Neural progenitor cell (in vitro differentiated cells): Measurements from ENCODE around the gene LSM10. TPM values are rescaled to one million over a fixed set of nuclear protein-coding genes. Genes with fewer than 3 reads are reported as not detected.

ENCODE experiments used
- DNase-seq: peaks from one replicate; pipeline ENCODE4 v3.0.0-alpha.2; 2016; ENCODE audit warnings: low spot score
- H2AFZ ChIP-seq: fragments of 200-600 bp; sonication (generic); replicated peaks from 2 replicates; pipeline ENCODE4 v1.6.1; 2016; ENCODE audit warnings: antibody characterized with exemption
- H3F3A ChIP-seq: fragments of 200-600 bp; sonication (generic); 2 replicates; pipeline ENCODE4 v1.6.1; 2016; ENCODE audit warnings: antibody characterized with exemption, low read depth
- H3K27ac ChIP-seq: fragments of 200-600 bp; sonication (generic); 2 replicates; pipeline ENCODE4 v1.5.1; 2016; ENCODE audit warnings: mild to moderate bottlenecking
- H3K27me3 ChIP-seq: fragments of 200-600 bp; sonication (generic); 2 replicates; pipeline ENCODE4 v1.6.1; 2016; ENCODE audit warnings: mild to moderate bottlenecking, moderate library complexity
- H3K36me3 ChIP-seq: fragments of 200-600 bp; sonication (generic); 2 replicates; pipeline ENCODE4 v1.5.1; 2016
- H3K4me1 ChIP-seq: fragments of 200-600 bp; sonication (generic); 2 replicates; pipeline ENCODE4 v1.6.1; 2016; ENCODE audit warnings: mixed run types
- H3K4me2 ChIP-seq: fragments of 200-600 bp; sonication (generic); 2 replicates; pipeline ENCODE4 v1.6.1; 2016
- H3K4me3 ChIP-seq: fragments of 200-600 bp; sonication (generic); 2 replicates; pipeline ENCODE4 v1.5.1; 2016
- H3K79me2 ChIP-seq: fragments of 200-600 bp; sonication (generic); 2 replicates; pipeline ENCODE4 v1.6.1; 2016; ENCODE audit warnings: low read depth
- H3K9ac ChIP-seq: fragments of 200-600 bp; sonication (generic); 2 replicates; pipeline ENCODE4 v1.6.1; 2016
- H3K9me3 ChIP-seq: fragments of 200-600 bp; sonication (generic); 2 replicates; pipeline ENCODE4 v1.5.1; 2016; ENCODE audit warnings: low read depth
- H4K20me1 ChIP-seq: fragments of 200-600 bp; sonication (generic); 2 replicates; pipeline ENCODE4 v1.6.1; 2016; ENCODE audit warnings: low read depth
- H3K27ac Mint-ChIP-seq: 3 replicates; pipeline ENCODE4 v1.8.0; 2021; ENCODE audit warnings: mixed read lengths
- H3K27me3 Mint-ChIP-seq: 2 replicates; pipeline ENCODE4 v1.8.0; 2022; ENCODE audit warnings: low read depth, mild to moderate bottlenecking, inconsistent platforms, moderate library complexity, mixed read lengths; ENCODE audit not compliant: insufficient read depth
- H3K36me3 Mint-ChIP-seq: 3 replicates; pipeline ENCODE4 v1.8.0; 2021; ENCODE audit warnings: mixed read lengths
- H3K4me1 Mint-ChIP-seq: 3 replicates; pipeline ENCODE4 v1.8.0; 2021; ENCODE audit warnings: mixed read lengths
- H3K4me3 Mint-ChIP-seq: 3 replicates; pipeline ENCODE4 v1.8.0; 2021; ENCODE audit warnings: mild to moderate bottlenecking, moderate library complexity, mixed read lengths
- H3K9me3 Mint-ChIP-seq: 3 replicates; pipeline ENCODE4 v1.8.0; 2020; ENCODE audit warnings: mixed read lengths
- EZH2 ChIP-seq: fragments of 200-600 bp; sonication (generic); IDR thresholded peaks from 2 replicates; pipeline ENCODE4 v1.6.1; 2017; ENCODE audit warnings: antibody characterized with exemption, mild to moderate bottlenecking, moderate library complexity
- EZH2phosphoT487 ChIP-seq: fragments of 200-600 bp; sonication (generic); IDR thresholded peaks from 2 replicates; pipeline ENCODE4 v1.6.1; 2017; ENCODE audit warnings: antibody characterized with exemption
- total RNA-seq: library from RNA; depleted of rRNA; stranded (reverse); fragments of >200 nt; gene quantifications from 2 replicates; pipeline ENCODE4 v1.2.3, GENCODE V29; 2015; ENCODE audit warnings: low replicate concordance
- TF ChIP-seq, protein P1 (sequence below): fragments of 200-600 bp; sonication (generic); IDR thresholded peaks from 2 replicates; pipeline ENCODE4 v1.5.1; 2017; ENCODE audit warnings: antibody characterized with exemption, mild to moderate bottlenecking

LSM10 gene
- total RNA-seq, 1 donor from 2014 or later: 8.6 TPM

DNA sequence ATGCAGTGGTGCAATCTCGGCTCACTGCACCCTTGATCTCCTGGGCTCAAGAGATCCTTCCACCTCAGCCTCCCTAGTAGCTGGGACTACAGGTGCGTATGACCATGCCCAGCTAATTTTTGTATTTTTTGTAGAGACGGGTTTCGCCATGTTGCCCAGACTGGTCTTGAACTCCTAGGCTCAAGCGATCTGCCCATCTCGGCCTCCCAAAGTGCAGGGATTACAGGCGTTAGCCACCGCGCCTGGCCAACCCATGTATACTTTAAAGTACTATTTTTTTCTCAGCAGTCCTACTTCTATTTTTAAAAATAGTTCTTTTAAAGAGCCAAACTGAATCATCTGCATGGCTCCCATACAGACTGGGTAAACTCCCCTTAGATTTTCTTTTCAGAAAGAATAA is 15.5 kb downstream of the LSM10 start:
- H3K9me3 ChIP-seq: no peaks in the 10 kb centered on the region
- Mint-ChIP-seq H3K36me3 (peaks cover 6% of the 10 kb centered on the region), H3K9me3 (no peaks in the 10 kb centered on the region), H3K4me3 (no peak overlapping the region), H3K27ac (no peak overlapping the region), H3K4me1 (peaks cover 32% of the 10 kb centered on the region), H3K27me3 (peaks cover 2% of the 10 kb centered on the region)
- no peak for TF ChIP-seq EZH2
- TF ChIP-seq EZH2phosphoT487: no peak
- TF ChIP-seq, protein P1, sequence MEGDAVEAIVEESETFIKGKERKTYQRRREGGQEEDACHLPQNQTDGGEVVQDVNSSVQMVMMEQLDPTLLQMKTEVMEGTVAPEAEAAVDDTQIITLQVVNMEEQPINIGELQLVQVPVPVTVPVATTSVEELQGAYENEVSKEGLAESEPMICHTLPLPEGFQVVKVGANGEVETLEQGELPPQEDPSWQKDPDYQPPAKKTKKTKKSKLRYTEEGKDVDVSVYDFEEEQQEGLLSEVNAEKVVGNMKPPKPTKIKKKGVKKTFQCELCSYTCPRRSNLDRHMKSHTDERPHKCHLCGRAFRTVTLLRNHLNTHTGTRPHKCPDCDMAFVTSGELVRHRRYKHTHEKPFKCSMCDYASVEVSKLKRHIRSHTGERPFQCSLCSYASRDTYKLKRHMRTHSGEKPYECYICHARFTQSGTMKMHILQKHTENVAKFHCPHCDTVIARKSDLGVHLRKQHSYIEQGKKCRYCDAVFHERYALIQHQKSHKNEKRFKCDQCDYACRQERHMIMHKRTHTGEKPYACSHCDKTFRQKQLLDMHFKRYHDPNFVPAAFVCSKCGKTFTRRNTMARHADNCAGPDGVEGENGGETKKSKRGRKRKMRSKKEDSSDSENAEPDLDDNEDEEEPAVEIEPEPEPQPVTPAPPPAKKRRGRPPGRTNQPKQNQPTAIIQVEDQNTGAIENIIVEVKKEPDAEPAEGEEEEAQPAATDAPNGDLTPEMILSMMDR: no peak
- no peak overlapping the region for H3K4me3 ChIP-seq
- H3K9ac ChIP-seq: no peak overlapping the region
- peaks cover 17% of the 10 kb centered on the region for H3K4me1 ChIP-seq
- H3K79me2 ChIP-seq: peaks cover 76% of the 10 kb centered on the region
- no peak overlapping the region for H3K27ac ChIP-seq
- H3K27me3 ChIP-seq: no peaks in the 10 kb centered on the region
- peaks cover 24% of the 10 kb centered on the region for H3F3A ChIP-seq
- H2AFZ ChIP-seq: no peak overlapping the region
- no peak overlapping the region for H3K4me2 ChIP-seq
- DNase-seq: no peak
- H3K36me3 ChIP-seq: no peaks in the 10 kb centered on the region
- peaks cover 43% of the 10 kb centered on the region for H4K20me1 ChIP-seq

DNA sequence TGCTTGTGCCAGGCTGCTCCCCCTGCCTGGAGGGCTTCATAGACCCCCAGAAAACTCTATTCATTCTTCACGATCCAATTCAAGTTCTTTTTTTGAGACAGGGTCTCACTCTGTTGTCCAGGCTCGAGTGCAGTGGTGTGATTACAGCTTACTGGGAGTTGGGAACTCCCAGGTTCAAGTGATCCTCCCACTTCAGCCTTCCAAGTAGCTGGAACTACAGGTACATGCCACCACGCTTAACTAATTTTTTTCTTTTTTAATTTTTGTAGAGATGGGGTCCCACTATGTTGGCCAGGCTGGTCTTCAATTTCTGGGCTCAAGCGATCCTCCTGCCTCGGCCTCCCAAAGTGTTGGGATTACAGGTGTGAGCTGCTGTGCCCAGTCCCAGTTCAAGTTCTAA is 16.3 kb downstream of the LSM10 start:
- Mint-ChIP-seq H3K4me1 (peaks cover 23% of the 10 kb centered on the region), H3K9me3 (no peaks in the 10 kb centered on the region), H3K27ac (no peak overlapping the region), H3K36me3 (peaks cover 7% of the 10 kb centered on the region), H3K4me3 (no peak overlapping the region), H3K27me3 (peaks cover under 1% of the 10 kb centered on the region)
- H3K9me3 ChIP-seq: no peaks in the 10 kb centered on the region
- no peak for DNase-seq
- peaks cover 43% of the 10 kb centered on the region for H4K20me1 ChIP-seq
- H2AFZ ChIP-seq: no peak overlapping the region
- H3K27me3 ChIP-seq: no peaks in the 10 kb centered on the region
- H3K9ac ChIP-seq: no peak overlapping the region
- no peaks in the 10 kb centered on the region for H3K36me3 ChIP-seq
- TF ChIP-seq EZH2phosphoT487 (no peak), EZH2 (no peak)
- TF ChIP-seq, protein P1: no peak
- peaks cover 9% of the 10 kb centered on the region for H3K4me1 ChIP-seq
- H3K4me3 ChIP-seq: no peak overlapping the region
- peaks cover 84% of the 10 kb centered on the region for H3K79me2 ChIP-seq
- no peak overlapping the region for H3K27ac ChIP-seq
- no peak overlapping the region for H3K4me2 ChIP-seq
- H3F3A ChIP-seq: peaks cover 16% of the 10 kb centered on the region

DNA sequence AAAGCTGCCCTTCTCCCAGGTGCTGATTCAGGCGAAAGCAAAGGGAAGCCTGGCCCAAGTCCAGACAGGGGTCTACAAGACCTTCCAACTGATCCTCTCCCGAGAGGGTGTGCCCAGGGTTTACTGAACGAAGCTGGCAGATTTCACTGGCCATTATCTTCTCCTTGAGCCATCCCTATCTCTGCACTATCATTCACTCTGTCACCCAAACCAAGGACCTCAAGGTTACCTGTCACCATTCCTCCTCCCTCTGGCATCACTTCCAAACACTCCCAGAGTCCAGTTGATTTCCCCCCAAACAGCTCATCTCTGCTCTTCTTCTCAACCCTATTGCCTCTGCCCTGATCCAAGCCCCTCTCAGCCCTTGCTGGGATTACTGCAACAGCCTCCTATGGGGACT is 16.9 kb downstream of the LSM10 start:
- TF ChIP-seq EZH2 (no peak), EZH2phosphoT487 (no peak)
- TF ChIP-seq, protein P1: no peak
- H3K9me3 Mint-ChIP-seq: no peaks in the 10 kb centered on the region
- peaks cover 24% of the 10 kb centered on the region for H3K4me1 Mint-ChIP-seq
- Histone ChIP-seq H3K27ac (no peak overlapping the region), H3F3A (peaks cover 13% of the 10 kb centered on the region), H3K4me2 (no peak overlapping the region), H3K9ac (no peak overlapping the region), H3K79me2 (peaks cover 90% of the 10 kb centered on the region), H3K9me3 (no peaks in the 10 kb centered on the region), H3K36me3 (no peaks in the 10 kb centered on the region), H2AFZ (no peak overlapping the region), H3K4me3 (no peak overlapping the region), H4K20me1 (peaks cover 45% of the 10 kb centered on the region), H3K4me1 (peaks cover 9% of the 10 kb centered on the region), H3K27me3 (no peaks in the 10 kb centered on the region)
- H3K36me3 Mint-ChIP-seq: peaks cover 10% of the 10 kb centered on the region
- no peak overlapping the region for H3K4me3 Mint-ChIP-seq
- H3K27ac Mint-ChIP-seq: peak overlapping the region; percentile 64
- no peaks in the 10 kb centered on the region for H3K27me3 Mint-ChIP-seq
- no peak for DNase-seq
